Measurements from ENCODE around the gene NKAIN2. TPM values are rescaled to one million over a fixed set of nuclear protein-coding genes. Genes with fewer than 3 reads are reported as not detected.

Gene NKAIN2
- total and polyA plus RNA-seq, 2 donors (not counting 3 experiments of a cell fraction or from before 2014, with no cell fraction given) = 0.03 TPM; not detected in 1

GRCh38 chr6:124668028-124668427 lies 864.4 kb downstream of the NKAIN2 start:
- H3K4me3 ChIP-seq (replicated peaks in 1 of 3; ENCODE audit: insufficient read depth in 1 of 3, low read depth in 1 of 3, low read length in 3 of 3) = no peak overlapping the region
- no peak overlapping the region for H3K27ac ChIP-seq (ENCODE audit: insufficient read depth, low read depth, low read length)
- no peak overlapping the region for H3K4me2 ChIP-seq (ENCODE audit: insufficient read depth, low read length)
- no peak overlapping the region for H3K9ac ChIP-seq (replicated peaks; ENCODE audit: extremely low read depth, insufficient read depth, low read length)
- dilution Hi-C loops (cut with MboI; ENCODE audit: extremely low pct_ligation_motif_present, low sequenced_read_pairs) (no loop called here), intact Hi-C loops (cut with micrococcal nuclease) (no loop called here)
- TF ChIP-seq JUN (IDR thresholded peaks at IDR 0.05; ENCODE audit: borderline replicate concordance, insufficient read depth, insufficient read length, low read depth) (no peak), CTCF (IDR thresholded peaks at IDR 0.05; ENCODE audit: extremely low read depth in 1 of 2, insufficient read depth in 1 of 2, low read depth in 1 of 2, low read length in 2 of 2) (no peak), EZH2 (IDR thresholded peaks at IDR 0.05; ENCODE audit: borderline replicate concordance, low read depth, low read length, severe bottlenecking) (no peak), MYC (IDR thresholded peaks at IDR 0.05; ENCODE audit: low read depth, low read length) (no peak), GATA2 (IDR thresholded peaks at IDR 0.05; ENCODE audit: insufficient read depth, insufficient read length, low read depth, low read length) (no peak), POLR2A (IDR thresholded peaks at IDR 0.05; ENCODE audit: low read depth, low read length) (no peak), POLR2AphosphoS5 (IDR thresholded peaks at IDR 0.05; ENCODE audit: insufficient read depth, low read depth, low read length) (no peak), MAX (IDR thresholded peaks at IDR 0.05; ENCODE audit: insufficient read depth, insufficient read length) (no peak), FOS (IDR thresholded peaks at IDR 0.05; ENCODE audit: borderline replicate concordance, insufficient read depth, low read length) (no peak)
- H3K36me3 ChIP-seq (ENCODE audit: control insufficient read depth in 2 of 2, extremely low read depth in 1 of 2, insufficient read depth in 2 of 2, low read length in 2 of 2) = no peaks in the 10 kb centered on the region
- H3K79me2 ChIP-seq (ENCODE audit: control insufficient read depth, insufficient read depth, low read length) = no peaks in the 10 kb centered on the region
- POLR2A ChIA-PET = no interaction called here
- no peak for FAIRE-seq
- no TSS peak for BruUV-seq (replicated peaks)
- no peaks in the 10 kb centered on the region for H3K9me3 ChIP-seq (replicated peaks; ENCODE audit: control insufficient read depth, insufficient read depth, low read length)
- no peaks in the 10 kb centered on the region for H4K20me1 ChIP-seq (replicated peaks; ENCODE audit: control insufficient read depth, extremely low read depth, insufficient read depth, low read length)
- H3K27me3 ChIP-seq (ENCODE audit: control insufficient read depth in 2 of 2, insufficient read depth in 2 of 2, low read length in 2 of 2) = no peaks in the 10 kb centered on the region
- CTCF ChIA-PET = no interaction called here
- DNase-seq (ENCODE audit: low read depth, low spot score) = no peak
- no peaks in the 10 kb centered on the region for H3K4me1 ChIP-seq (ENCODE audit: control insufficient read depth, extremely low read depth, insufficient read depth, low read length)
- H3K9me1 ChIP-seq (replicated peaks; ENCODE audit: control insufficient read depth, extremely low read depth, insufficient read depth, low read length) = no peaks in the 10 kb centered on the region
- H2AFZ ChIP-seq (ENCODE audit: low read depth, low read length) = no peak overlapping the region
